ENCODE measurements around the gene WWOX. TPM values are rescaled to one million over a fixed set of nuclear protein-coding genes. Genes with fewer than 3 reads are reported as not detected.

WWOX gene
- total RNA-seq, 1 experiment from 2014 or later: 15.6 TPM

DNA sequence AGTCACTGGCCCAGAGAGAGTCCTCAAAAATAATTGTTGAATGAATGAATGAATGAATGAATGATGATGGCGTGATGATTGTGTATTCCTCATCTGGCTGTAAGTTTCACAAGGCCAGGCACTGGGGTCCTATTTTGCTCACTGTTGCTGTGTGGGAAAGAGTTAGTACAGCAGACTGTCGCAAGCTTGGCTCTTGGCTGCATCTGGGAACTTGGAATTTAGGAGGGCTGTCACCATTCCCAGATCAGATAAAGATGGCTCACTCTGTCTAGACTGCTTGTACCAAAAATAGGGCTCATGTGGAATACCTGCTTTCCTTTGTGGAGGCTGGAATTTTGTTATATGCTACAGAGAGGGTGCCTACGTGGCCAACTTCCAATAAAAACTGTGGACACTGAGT is 530.6 kb downstream of the WWOX start:
- H3K27ac ChIP-seq (ENCODE audit: insufficient read length, low read depth, low read length): no peak overlapping the region
- H3T11ph ChIP-seq (ENCODE audit: low read length): no peak overlapping the region
- no peak overlapping the region for H3K4me2 ChIP-seq (ENCODE audit: insufficient read depth, insufficient read length, low read length)
- no peaks in the 10 kb centered on the region for H3K79me2 ChIP-seq (ENCODE audit: insufficient read depth, low read length)
- no peak overlapping the region for H2BK15ac ChIP-seq (ENCODE audit: low read depth, low read length)
- no CpG with 5 or more reads among the region's 3 CpGs for whole genome bisulfite sequencing (ENCODE audit: extremely low coverage, insufficient read length, low lambda C conversion rate)
- H3K9ac ChIP-seq (ENCODE audit: extremely low read depth, insufficient read length, low read length): no peak overlapping the region
- H3K79me1 ChIP-seq (ENCODE audit: insufficient read depth, low read depth, low read length, poor library complexity, severe bottlenecking): no peaks in the 10 kb centered on the region
- H3K9me3 ChIP-seq (ENCODE audit: control insufficient read depth, low read depth, low read length): peaks cover 10% of the 10 kb centered on the region
- no peak overlapping the region for H4K8ac ChIP-seq (replicated peaks; ENCODE audit: insufficient read length, low read depth, low read length)
- TF ChIP-seq, protein P1, sequence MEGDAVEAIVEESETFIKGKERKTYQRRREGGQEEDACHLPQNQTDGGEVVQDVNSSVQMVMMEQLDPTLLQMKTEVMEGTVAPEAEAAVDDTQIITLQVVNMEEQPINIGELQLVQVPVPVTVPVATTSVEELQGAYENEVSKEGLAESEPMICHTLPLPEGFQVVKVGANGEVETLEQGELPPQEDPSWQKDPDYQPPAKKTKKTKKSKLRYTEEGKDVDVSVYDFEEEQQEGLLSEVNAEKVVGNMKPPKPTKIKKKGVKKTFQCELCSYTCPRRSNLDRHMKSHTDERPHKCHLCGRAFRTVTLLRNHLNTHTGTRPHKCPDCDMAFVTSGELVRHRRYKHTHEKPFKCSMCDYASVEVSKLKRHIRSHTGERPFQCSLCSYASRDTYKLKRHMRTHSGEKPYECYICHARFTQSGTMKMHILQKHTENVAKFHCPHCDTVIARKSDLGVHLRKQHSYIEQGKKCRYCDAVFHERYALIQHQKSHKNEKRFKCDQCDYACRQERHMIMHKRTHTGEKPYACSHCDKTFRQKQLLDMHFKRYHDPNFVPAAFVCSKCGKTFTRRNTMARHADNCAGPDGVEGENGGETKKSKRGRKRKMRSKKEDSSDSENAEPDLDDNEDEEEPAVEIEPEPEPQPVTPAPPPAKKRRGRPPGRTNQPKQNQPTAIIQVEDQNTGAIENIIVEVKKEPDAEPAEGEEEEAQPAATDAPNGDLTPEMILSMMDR (conservative IDR thresholded peaks at IDR 0.05): no peak
- H3K23me2 ChIP-seq (ENCODE audit: insufficient read length, low read depth, low read length, poor library complexity, severe bottlenecking): no peaks in the 10 kb centered on the region
- no peak overlapping the region for H2BK12ac ChIP-seq (ENCODE audit: insufficient read length, low read depth, low read length)
- H3K56ac ChIP-seq (ENCODE audit: insufficient read length, low read depth, low read length): no peak overlapping the region
- no peak overlapping the region for H2BK120ac ChIP-seq (ENCODE audit: low read depth, low read length, poor library complexity, severe bottlenecking)
- no peak overlapping the region for H3K23ac ChIP-seq (ENCODE audit: insufficient read length, low read depth, low read length)
- no peak overlapping the region for H4K91ac ChIP-seq (ENCODE audit: insufficient read length, low read depth, low read length)
- H4K5ac ChIP-seq (ENCODE audit: insufficient read length, low read depth, low read length): no peak overlapping the region
- Mint-ChIP-seq H3K36me3 (ENCODE audit: insufficient read depth in 1 of 3, low read depth in 3 of 3) (peaks cover 10 to 22% (median 12%) of the 10 kb centered on the region in 3 experiments; a peak in 6 of 7 replicates), H3K27me3 (ENCODE audit: low read depth) (no peaks in the 10 kb centered on the region), H3K4me1 (peaks cover 6 to 11% of the 10 kb centered on the region in 2 experiments; a peak in 3 of 4 replicates), H3K4me3 (no peak overlapping the region), H3K9me3 (peaks cover 22 to 25% of the 10 kb centered on the region in 2 experiments), H3K27ac (no peak overlapping the region)
- no peak overlapping the region for H2BK5ac ChIP-seq (ENCODE audit: insufficient read length, low read length)
- no peak overlapping the region for H3K18ac ChIP-seq (ENCODE audit: insufficient read length, low read depth, low read length)
- H3K4me1 ChIP-seq (ENCODE audit: insufficient read depth, low read length): no peaks in the 10 kb centered on the region
- H3K27me3 ChIP-seq (ENCODE audit: insufficient read depth, low read length): no peaks in the 10 kb centered on the region
- no peak for DNase-seq
- no peak overlapping the region for H3K4ac ChIP-seq (ENCODE audit: low read depth, low read length)
- H4K20me1 ChIP-seq (ENCODE audit: control insufficient read depth, insufficient read depth, insufficient read length): no peaks in the 10 kb centered on the region
- no peak overlapping the region for H2BK20ac ChIP-seq (ENCODE audit: low read depth, low read length, poor library complexity, severe bottlenecking)
- no peak overlapping the region for H2AFZ ChIP-seq (ENCODE audit: low read length)
- no peak overlapping the region for H3K14ac ChIP-seq (ENCODE audit: insufficient read depth, low read length)
- H2AK5ac ChIP-seq (ENCODE audit: insufficient read length, low read length): no peak overlapping the region
